Stimulated activated CD8-positive, alpha-beta memory T cell treated with anti-CD3 and anti-CD28 coated beads, Interleukin-4, amount 100 ng/mL, for 24 hours (primary cell): Measurements from ENCODE around the gene HRAS.

ENCODE experiments used
- DNase-seq: peaks from one replicate; pipeline ENCODE4 v3.0.0-alpha.2; 2020; ENCODE audit warnings: low read depth

HRAS gene

GRCh38 chr11:553083-553987 is 18.0 kb upstream of the HRAS start:
- DNase-seq: no peak

- DNase-seq: no peak
These were observed 16.2 kb upstream of the HRAS start for GRCh38 chr11:551596-551995.

DNA sequence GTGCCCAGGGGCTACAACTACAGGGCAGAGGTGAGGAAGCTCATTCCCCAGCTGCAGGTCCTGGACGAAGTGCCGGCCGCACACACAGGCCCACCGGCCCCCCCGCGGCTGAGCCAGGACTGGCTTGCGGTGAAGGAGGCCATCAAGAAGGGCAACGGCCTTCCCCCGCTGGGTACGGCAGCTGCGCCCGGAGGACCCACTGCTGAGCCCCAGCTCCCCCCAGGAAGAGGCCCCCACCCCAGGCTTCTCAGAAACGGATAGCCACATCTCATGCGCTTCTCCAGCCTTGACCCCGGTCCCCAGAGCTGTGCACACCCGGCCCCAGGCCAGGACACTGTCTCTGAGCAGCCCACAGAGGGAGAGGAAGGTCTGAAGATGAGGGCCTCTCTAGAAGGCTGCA is 15.8 kb upstream of the HRAS start:
- no peak for DNase-seq

GRCh38 chr11:550746-551085 is 15.3 kb upstream of the HRAS start:
- no peak for DNase-seq

DNA sequence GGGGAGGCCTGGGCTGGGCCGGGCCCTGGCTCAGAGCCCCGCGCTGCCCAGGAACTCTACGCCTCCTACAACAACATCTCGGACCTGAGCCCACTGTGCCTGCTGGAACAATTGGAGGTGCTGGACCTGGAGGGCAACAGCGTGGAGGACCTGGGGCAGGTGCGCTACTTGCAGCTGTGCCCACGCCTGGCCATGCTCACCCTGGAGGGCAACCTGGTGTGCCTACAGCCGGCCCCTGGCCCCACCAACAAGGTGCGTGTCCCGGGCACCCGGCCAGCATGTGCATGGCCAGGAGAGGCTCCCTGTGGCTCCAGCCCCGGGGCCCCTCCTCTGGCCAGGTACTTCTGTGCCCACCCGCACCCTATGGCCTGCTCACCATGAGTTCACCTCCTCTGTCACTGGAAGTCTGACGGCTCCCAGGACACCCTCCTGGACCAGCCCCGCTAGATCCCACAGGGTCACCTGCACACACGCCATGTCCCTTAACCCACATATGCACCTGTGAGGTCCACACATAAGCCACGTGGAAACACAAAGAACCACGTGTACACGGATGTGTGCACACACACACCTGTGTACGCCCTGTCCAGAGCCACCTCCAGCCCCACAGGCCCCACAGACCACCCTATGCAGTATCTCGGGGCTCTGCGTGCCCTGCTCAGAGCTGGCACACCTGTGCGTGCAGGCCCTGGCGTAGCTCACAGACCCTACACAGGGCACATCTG is 14.8 kb upstream of the HRAS start:
- DNase-seq: no peak

- DNase-seq: no peak
These were observed 13.6 kb upstream of the HRAS start for GRCh38 chr11:548700-549603.

DNA sequence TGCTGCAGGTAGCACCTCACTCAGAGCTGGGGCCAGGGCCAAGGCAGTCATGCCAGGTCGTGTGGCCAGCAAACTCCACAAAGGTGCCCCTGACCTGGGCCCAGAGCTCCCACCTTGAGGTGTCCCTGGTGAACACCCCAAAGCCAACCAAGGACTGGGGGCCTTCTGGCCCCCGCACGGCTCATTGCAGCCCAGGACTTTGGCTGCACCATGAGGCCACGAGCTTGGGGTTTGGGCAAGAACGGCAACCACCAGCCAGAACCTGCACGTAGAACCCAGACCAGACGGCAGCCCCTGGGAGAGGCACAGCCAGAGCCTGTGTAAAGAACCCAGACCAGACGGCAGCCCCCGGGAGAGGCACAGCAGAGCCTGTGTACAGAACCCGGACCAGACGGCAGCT is 9.8 kb upstream of the HRAS start:
- DNase-seq: no peak

GRCh38 chr11:544817-545166 is 9.4 kb upstream of the HRAS start:
- DNase-seq: no peak

GRCh38 chr11:541433-541885 is 6.1 kb upstream of the HRAS start:
- no peak for DNase-seq

GRCh38 chr11:540583-541432 is 5.4 kb upstream of the HRAS start:
- DNase-seq: no peak

DNA sequence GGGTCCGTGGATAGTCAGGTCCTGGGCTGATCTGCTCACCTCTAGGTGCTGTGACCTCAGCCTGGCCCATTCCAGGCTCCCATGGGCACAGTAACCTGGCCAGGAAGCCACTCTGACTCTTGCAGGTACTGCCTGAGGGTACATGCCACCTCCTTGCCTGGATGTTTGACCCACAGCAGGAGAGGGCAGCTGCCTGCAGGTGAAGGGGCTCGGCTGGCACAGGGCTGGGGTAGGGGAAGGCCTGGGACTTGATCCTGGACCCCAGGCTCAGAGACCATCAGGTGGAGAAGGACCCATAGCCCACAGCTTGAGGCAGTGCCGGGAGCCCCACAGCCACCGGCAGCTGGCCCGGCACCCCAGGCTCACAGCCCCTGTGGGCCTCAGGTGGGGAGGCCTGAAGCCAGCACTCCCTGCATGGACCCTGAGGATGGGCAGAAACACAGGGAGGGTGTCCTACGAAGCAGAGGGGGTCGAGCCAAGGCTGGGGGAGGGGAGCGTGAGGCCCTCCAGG is 4.7 kb upstream of the HRAS start:
- no peak for DNase-seq

DNA sequence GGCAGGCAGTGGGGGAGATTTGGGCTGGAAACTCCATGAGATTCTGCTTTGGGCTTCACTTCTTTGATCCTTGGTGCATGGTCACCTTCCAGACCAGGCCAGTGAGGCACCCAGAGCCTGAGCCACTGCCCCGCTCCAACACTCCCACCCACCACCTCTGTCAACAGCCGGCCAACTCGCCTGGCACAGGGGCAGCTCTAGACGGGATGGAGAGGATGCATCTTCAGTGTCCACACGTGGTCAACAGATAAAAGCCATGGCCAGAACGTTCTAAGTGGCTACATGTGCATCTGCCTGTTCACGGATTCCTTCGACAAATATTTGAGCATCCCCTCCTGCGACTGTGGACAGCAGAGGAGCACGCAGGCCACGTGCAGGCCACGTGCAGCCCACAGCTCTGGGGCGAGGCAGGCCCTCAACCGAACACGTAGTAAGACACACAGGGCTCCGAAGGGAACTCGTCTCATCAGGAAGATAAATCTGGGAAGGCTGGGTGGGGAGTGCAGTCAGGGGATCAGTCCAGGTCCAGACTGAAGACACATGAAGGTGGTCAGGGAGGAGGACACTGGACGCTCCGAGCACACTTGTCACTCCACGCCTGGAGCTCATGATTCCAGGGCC is 3.2 kb upstream of the HRAS start:
- DNase-seq: no peak

DNA sequence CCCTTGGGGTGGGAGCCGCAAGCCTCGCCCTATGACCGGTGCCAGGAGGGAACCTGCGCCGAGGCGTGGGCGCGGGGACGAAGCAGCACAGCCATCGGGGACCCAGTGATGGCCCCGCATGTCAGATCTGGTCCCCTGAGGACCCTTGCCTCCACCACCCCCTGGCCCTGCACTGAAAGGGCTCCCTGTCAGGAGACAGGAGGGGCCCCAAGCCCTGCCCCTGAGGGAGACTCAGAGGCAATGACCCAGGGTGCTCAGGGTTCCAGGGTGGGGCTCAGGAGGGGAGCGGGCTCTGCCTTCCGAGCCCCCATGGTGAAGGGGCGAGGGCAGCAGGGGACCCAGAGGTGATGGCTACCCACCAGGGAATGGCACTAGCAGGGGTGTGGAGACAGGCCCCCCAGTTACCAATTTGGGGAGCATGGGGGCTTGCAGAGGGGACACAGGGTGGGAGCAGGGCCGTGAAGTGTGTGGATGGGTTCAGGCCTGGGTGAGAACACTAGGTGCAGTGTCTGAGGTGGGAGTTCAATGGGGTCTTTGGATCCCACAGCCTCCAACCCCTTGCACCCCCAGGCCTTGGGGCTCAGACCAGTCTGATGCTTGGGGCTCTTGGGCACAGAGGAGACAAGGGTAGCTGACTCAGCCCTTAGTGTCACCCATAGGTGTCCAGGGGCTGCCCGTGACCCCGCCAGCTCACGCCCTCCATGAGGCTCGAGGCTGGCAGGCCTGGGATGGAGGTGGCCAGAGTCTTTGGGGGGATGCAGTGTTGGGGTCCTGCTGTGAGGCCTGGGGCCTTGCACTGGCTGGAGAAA is 2.5 kb upstream of the HRAS start:
- DNase-seq: no peak

DNA sequence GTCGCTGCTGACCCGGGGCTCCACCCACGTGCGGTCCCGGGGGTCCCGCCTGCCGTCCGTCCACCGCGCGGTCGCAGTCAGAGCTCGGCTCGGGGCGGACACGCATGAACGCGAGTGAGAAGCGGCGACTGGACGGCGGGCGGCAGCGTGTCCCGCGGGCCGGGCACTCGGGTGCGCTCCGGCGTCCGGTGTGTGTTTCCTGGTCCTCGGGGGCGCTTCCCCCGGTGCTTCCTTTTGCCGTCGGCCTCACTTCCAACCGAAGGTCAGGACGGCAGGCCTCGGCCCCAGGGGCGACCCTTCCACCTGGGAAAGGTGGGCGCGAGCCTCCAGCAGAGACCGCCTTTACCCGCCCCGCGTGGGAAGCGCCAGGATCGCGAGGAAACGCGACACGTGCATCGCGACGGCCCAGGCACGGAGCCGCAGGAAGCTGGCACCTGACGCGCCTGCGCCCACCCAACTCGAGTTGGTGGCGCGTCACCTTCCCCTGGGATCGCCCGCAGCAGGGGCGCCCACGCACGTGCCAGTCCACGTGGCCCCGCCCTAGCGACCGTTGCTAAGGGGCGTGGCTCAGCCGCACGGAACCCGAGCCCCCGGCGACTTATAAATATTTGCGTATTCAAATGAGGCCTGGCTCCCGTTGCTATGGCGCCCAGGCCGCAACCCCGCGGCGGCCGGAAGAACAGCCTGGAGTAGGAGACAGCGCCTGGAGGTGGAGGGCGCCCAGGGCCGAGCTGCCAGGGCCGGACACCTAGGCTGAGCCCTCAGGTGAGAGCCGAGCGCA is 1.7 kb upstream of the HRAS start, which contains the start of gene LRRC56:
TSS of gene LRRC56 (plus strand) at position 687 of the 781 bp plus-strand sequence. CDS start 3,158 bp downstream, outside the sequence.
- DNase-seq: peak; percentile 90

DNA sequence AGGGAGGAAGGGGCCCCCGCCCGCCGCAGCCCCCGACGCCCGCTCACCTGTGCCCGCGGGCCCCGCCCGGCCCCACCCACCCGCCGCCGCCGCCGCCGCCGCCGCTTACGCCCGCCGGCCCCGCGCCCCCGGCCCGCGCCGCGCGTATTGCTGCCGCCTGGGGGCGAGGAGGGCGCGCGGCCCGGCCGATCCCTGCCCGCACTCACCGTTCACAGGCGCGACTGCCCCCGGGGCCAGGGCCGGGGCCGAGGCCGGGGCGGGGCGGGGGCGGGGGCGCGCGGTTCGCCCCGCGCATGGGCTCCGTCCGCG is 212 bp downstream of the HRAS start:
- no peak for DNase-seq

DNA sequence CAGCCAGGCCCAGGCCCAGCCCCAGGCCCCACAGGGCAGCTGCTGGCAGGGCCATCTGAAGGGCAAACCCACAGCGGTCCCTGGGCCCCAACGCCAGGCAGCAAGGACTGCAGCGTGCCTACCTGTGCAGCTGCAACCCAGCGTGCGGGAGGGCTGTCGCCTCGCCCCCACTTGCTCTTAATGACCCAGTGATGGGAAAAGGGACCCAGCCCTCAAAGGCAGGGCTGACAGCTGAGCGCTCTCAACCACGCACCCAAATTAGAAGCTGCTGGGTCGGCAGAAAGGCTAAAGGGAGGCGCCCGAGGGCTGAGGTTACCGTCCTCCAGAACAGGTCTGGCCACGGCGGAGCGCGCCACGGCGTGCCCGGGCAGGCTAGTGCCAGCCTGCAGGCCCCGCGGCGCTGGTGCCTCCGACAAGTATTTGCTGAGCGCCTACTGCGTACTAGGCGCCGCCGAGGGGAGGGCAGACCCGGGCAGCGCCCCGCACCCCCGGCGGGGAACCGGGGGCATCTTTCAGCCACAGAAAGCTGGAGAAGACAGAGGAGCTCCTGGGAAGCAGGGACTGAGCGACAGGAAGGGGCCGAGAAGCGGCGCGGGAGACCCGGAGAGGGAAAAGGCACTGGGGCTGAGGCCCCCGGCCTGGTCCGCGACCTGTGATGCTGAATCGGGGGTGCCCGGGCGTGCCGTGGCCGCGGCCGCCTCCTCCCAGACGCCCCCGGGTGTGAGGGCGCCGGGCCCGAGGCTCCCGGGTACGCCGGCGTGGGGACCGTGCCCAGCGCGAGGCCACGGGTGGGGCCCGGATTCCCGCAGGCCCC is 773 bp downstream of the HRAS start:
- no peak for DNase-seq

DNA sequence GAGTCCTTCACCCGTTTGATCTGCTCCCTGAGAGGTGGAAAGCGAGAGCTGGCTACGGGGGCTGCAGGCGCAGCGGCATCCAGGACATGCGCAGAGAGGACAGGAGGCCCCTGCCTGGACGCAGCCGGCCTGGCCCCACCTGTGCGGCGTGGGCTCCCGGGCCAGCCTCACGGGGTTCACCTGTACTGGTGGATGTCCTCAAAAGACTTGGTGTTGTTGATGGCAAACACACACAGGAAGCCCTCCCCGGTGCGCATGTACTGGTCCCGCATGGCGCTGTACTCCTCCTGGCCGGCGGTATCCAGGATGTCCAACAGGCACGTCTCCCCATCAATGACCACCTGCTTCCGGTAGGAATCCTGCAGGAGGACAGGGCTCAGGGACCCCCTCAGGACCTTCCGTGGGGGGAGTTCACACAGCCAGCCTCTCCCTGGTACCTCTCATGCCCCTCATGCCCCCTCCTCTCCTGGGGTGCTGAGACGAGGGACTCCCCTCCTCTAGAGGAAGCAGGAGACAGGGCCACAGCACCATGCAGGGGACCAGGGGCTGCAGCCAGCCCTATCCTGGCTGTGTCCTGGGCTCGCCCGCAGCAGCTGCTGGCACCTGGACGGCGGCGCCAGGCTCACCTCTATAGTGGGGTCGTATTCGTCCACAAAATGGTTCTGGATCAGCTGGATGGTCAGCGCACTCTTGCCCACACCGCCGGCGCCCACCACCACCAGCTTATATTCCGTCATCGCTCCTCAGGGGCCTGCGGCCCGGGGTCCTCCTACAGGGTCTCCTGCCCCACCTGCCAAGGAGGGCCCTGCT is 1.6 kb downstream of the HRAS start:
- DNase-seq: no peak
